ENCODE measurements around the gene CBLB. TPM values are rescaled to one million over a fixed set of nuclear protein-coding genes. Genes with fewer than 3 reads are reported as not detected.

Gene CBLB
- polyA plus RNA-seq, 2 donors: 3.8 to 4.8 TPM

DNA sequence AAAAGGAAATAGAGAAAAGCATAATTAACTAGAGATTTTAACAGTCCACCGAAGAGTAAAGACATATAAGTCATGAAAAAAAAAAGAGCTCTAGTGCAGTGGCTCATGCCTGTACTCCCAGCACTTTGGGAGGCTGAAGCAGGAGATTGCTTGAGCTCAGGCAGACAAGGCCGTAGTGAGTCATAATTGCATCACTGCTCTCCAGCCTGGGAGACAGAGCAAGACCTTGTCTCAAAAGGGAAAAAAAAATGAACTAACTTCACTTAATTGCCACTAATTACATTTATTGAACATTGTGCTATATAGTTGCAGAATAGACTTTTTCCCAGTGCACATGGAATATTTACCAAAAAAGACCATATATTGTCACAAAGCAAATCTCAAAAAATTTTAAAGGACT, 221.8 kb downstream of the CBLB start:
- Histone ChIP-seq H3K4me1 (ENCODE audit: control insufficient read depth in 2 of 2, insufficient read depth in 2 of 2, low read length in 1 of 2) (no peaks in the 10 kb centered on the region), H3K27ac (ENCODE audit: low read depth in 2 of 2, low read length in 1 of 2) (no peak overlapping the region), H3K4me3 (ENCODE audit: low read depth in 1 of 2, low read length in 2 of 2) (no peak overlapping the region), H3K9me3 (ENCODE audit: control insufficient read depth in 2 of 2, insufficient read depth in 1 of 2, low read depth in 1 of 2, low read length in 1 of 2) (no peaks in the 10 kb centered on the region), H3K36me3 (ENCODE audit: control insufficient read depth in 2 of 2, insufficient read depth in 2 of 2, low read length in 1 of 2) (no peaks in the 10 kb centered on the region), H3K27me3 (ENCODE audit: control insufficient read depth in 1 of 2, insufficient read depth in 2 of 2, low read length in 2 of 2) (no peaks in the 10 kb centered on the region)
- WGBS, 2 donors: 68 to 77% methylated on average over 2 of the region's 2 CpGs

- 83 to 85% methylated on average over 2 of the region's 2 CpGs for WGBS, 2 donors
- no peaks in the 10 kb centered on the region for H3K36me3 ChIP-seq (ENCODE audit: control insufficient read depth in 2 of 2, insufficient read depth in 2 of 2, low read length in 1 of 2)
Measured at GRCh38 chr3:105639131-105639530, 229.7 kb downstream of the CBLB start.

GRCh38 chr3:105634708-105635107, 234.1 kb downstream of the CBLB start:
- H3K27ac ChIP-seq (ENCODE audit: low read depth in 2 of 2, low read length in 1 of 2): no peak overlapping the region
- H3K27me3 ChIP-seq (ENCODE audit: control insufficient read depth in 1 of 2, insufficient read depth in 2 of 2, low read length in 2 of 2): no peaks in the 10 kb centered on the region
- no peak overlapping the region for H3K4me3 ChIP-seq (ENCODE audit: low read depth in 1 of 2, low read length in 2 of 2)
- H3K36me3 ChIP-seq (ENCODE audit: control insufficient read depth in 2 of 2, insufficient read depth in 2 of 2, low read length in 1 of 2): no peaks in the 10 kb centered on the region
- no peaks in the 10 kb centered on the region for H3K4me1 ChIP-seq (ENCODE audit: control insufficient read depth in 2 of 2, insufficient read depth in 2 of 2, low read length in 1 of 2)
- no peaks in the 10 kb centered on the region for H3K9me3 ChIP-seq (ENCODE audit: control insufficient read depth in 2 of 2, insufficient read depth in 1 of 2, low read depth in 1 of 2, low read length in 1 of 2)
- WGBS, 2 donors: 84 to 85% methylated on average over 5 of the region's 5 CpGs

More at GRCh38 chr3:105639131-105639530, 229.7 kb downstream of the CBLB start:
- H3K4me1 ChIP-seq (ENCODE audit: control insufficient read depth in 2 of 2, insufficient read depth in 2 of 2, low read length in 1 of 2): no peaks in the 10 kb centered on the region
- H3K9me3 ChIP-seq (ENCODE audit: control insufficient read depth in 2 of 2, insufficient read depth in 1 of 2, low read depth in 1 of 2, low read length in 1 of 2): no peaks in the 10 kb centered on the region
- no peak overlapping the region for H3K4me3 ChIP-seq (ENCODE audit: low read depth in 1 of 2, low read length in 2 of 2)
- no peak overlapping the region for H3K27ac ChIP-seq (ENCODE audit: low read depth in 2 of 2, low read length in 1 of 2)
- H3K27me3 ChIP-seq (ENCODE audit: control insufficient read depth in 1 of 2, insufficient read depth in 2 of 2, low read length in 2 of 2): no peaks in the 10 kb centered on the region

GRCh38 chr3:105629718-105630117, 239.1 kb downstream of the CBLB start:
- Histone ChIP-seq H3K27me3 (ENCODE audit: control insufficient read depth in 1 of 2, insufficient read depth in 2 of 2, low read length in 2 of 2) (no peaks in the 10 kb centered on the region), H3K4me1 (ENCODE audit: control insufficient read depth in 2 of 2, insufficient read depth in 2 of 2, low read length in 1 of 2) (no peaks in the 10 kb centered on the region), H3K36me3 (ENCODE audit: control insufficient read depth in 2 of 2, insufficient read depth in 2 of 2, low read length in 1 of 2) (no peaks in the 10 kb centered on the region)

GRCh38 chr3:105626739-105627138, 242.1 kb downstream of the CBLB start:
- 92 to 96% methylated on average over 5 of the region's 5 CpGs for WGBS, 2 donors
- no peaks in the 10 kb centered on the region for H3K27me3 ChIP-seq (ENCODE audit: control insufficient read depth in 1 of 2, insufficient read depth in 2 of 2, low read length in 2 of 2)
- H3K4me1 ChIP-seq (ENCODE audit: control insufficient read depth in 2 of 2, insufficient read depth in 2 of 2, low read length in 1 of 2): no peaks in the 10 kb centered on the region
- H3K4me3 ChIP-seq (ENCODE audit: low read depth in 1 of 2, low read length in 2 of 2): no peak overlapping the region
- H3K9me3 ChIP-seq (ENCODE audit: control insufficient read depth in 2 of 2, insufficient read depth in 1 of 2, low read depth in 1 of 2, low read length in 1 of 2): no peaks in the 10 kb centered on the region
- H3K36me3 ChIP-seq (ENCODE audit: control insufficient read depth in 2 of 2, insufficient read depth in 2 of 2, low read length in 1 of 2): no peaks in the 10 kb centered on the region
- no peak overlapping the region for H3K27ac ChIP-seq (ENCODE audit: low read depth in 2 of 2, low read length in 1 of 2)

More at GRCh38 chr3:105629718-105630117, 239.1 kb downstream of the CBLB start:
- H3K27ac ChIP-seq (ENCODE audit: low read depth in 2 of 2, low read length in 1 of 2): no peak overlapping the region
- no peak overlapping the region for H3K4me3 ChIP-seq (ENCODE audit: low read depth in 1 of 2, low read length in 2 of 2)
- no peaks in the 10 kb centered on the region for H3K9me3 ChIP-seq (ENCODE audit: control insufficient read depth in 2 of 2, insufficient read depth in 1 of 2, low read depth in 1 of 2, low read length in 1 of 2)

- Histone ChIP-seq H3K4me3 (ENCODE audit: low read depth in 1 of 2, low read length in 2 of 2) (no peak overlapping the region), H3K27me3 (ENCODE audit: control insufficient read depth in 1 of 2, insufficient read depth in 2 of 2, low read length in 2 of 2) (no peaks in the 10 kb centered on the region), H3K36me3 (ENCODE audit: control insufficient read depth in 2 of 2, insufficient read depth in 2 of 2, low read length in 1 of 2) (no peaks in the 10 kb centered on the region), H3K4me1 (ENCODE audit: control insufficient read depth in 2 of 2, insufficient read depth in 2 of 2, low read length in 1 of 2) (no peaks in the 10 kb centered on the region), H3K9me3 (ENCODE audit: control insufficient read depth in 2 of 2, insufficient read depth in 1 of 2, low read depth in 1 of 2, low read length in 1 of 2) (no peaks in the 10 kb centered on the region), H3K27ac (ENCODE audit: low read depth in 2 of 2, low read length in 1 of 2) (no peak overlapping the region)
Measured at GRCh38 chr3:105622169-105622568, 246.6 kb downstream of the CBLB start.

- H3K27ac ChIP-seq (ENCODE audit: low read depth in 2 of 2, low read length in 1 of 2): no peak overlapping the region
- WGBS, 2 donors: 85 to 91% methylated on average over 2 of the region's 2 CpGs
- H3K9me3 ChIP-seq (ENCODE audit: control insufficient read depth in 2 of 2, insufficient read depth in 1 of 2, low read depth in 1 of 2, low read length in 1 of 2): no peaks in the 10 kb centered on the region
- no peaks in the 10 kb centered on the region for H3K36me3 ChIP-seq (ENCODE audit: control insufficient read depth in 2 of 2, insufficient read depth in 2 of 2, low read length in 1 of 2)
- no peaks in the 10 kb centered on the region for H3K27me3 ChIP-seq (ENCODE audit: control insufficient read depth in 1 of 2, insufficient read depth in 2 of 2, low read length in 2 of 2)
- no peak overlapping the region for H3K4me3 ChIP-seq (ENCODE audit: low read depth in 1 of 2, low read length in 2 of 2)
- no peaks in the 10 kb centered on the region for H3K4me1 ChIP-seq (ENCODE audit: control insufficient read depth in 2 of 2, insufficient read depth in 2 of 2, low read length in 1 of 2)
Measured at GRCh38 chr3:105620236-105620635, 248.6 kb downstream of the CBLB start.

DNA sequence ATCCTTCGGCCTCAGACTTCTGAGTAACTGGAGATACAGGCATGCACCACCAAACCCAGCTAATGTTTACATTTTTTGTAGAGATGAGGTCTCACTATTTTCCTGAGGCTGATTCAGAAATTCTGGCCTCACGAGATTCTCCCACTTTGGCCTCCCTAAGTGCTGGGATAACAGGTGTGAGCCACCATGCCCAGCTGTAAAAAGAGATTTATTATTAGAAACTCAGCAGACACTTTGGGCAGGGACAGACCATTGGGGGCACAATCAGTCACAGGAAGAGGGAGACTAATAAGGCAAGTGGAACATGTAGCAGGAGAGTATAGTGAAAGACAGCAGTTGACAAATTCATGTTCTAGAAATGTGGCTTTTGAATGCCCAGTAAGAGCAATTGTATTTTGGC, 249.2 kb downstream of the CBLB start:
- H3K4me1 ChIP-seq (ENCODE audit: control insufficient read depth in 2 of 2, insufficient read depth in 2 of 2, low read length in 1 of 2): no peaks in the 10 kb centered on the region
- H3K27me3 ChIP-seq (ENCODE audit: control insufficient read depth in 1 of 2, insufficient read depth in 2 of 2, low read length in 2 of 2): no peaks in the 10 kb centered on the region
- H3K4me3 ChIP-seq (ENCODE audit: low read depth in 1 of 2, low read length in 2 of 2): no peak overlapping the region
- no peaks in the 10 kb centered on the region for H3K9me3 ChIP-seq (ENCODE audit: control insufficient read depth in 2 of 2, insufficient read depth in 1 of 2, low read depth in 1 of 2, low read length in 1 of 2)
- no peaks in the 10 kb centered on the region for H3K36me3 ChIP-seq (ENCODE audit: control insufficient read depth in 2 of 2, insufficient read depth in 2 of 2, low read length in 1 of 2)
- no peak overlapping the region for H3K27ac ChIP-seq (ENCODE audit: low read depth in 2 of 2, low read length in 1 of 2)
- 88 to 91% methylated on average over 2 of the region's 2 CpGs for WGBS, 2 donors

GRCh38 chr3:105618556-105618955, 250.3 kb downstream of the CBLB start:
- 77 to 83% methylated on average over 5 of the region's 5 CpGs for WGBS, 2 donors
- H3K27ac ChIP-seq (ENCODE audit: low read depth in 2 of 2, low read length in 1 of 2): no peak overlapping the region
- H3K27me3 ChIP-seq (ENCODE audit: control insufficient read depth in 1 of 2, insufficient read depth in 2 of 2, low read length in 2 of 2): no peaks in the 10 kb centered on the region
- no peaks in the 10 kb centered on the region for H3K9me3 ChIP-seq (ENCODE audit: control insufficient read depth in 2 of 2, insufficient read depth in 1 of 2, low read depth in 1 of 2, low read length in 1 of 2)
- no peak overlapping the region for H3K4me3 ChIP-seq (ENCODE audit: low read depth in 1 of 2, low read length in 2 of 2)
- no peaks in the 10 kb centered on the region for H3K4me1 ChIP-seq (ENCODE audit: control insufficient read depth in 2 of 2, insufficient read depth in 2 of 2, low read length in 1 of 2)
- no peaks in the 10 kb centered on the region for H3K36me3 ChIP-seq (ENCODE audit: control insufficient read depth in 2 of 2, insufficient read depth in 2 of 2, low read length in 1 of 2)

- Histone ChIP-seq H3K27me3 (ENCODE audit: control insufficient read depth in 1 of 2, insufficient read depth in 2 of 2, low read length in 2 of 2) (no peaks in the 10 kb centered on the region), H3K9me3 (ENCODE audit: control insufficient read depth in 2 of 2, insufficient read depth in 1 of 2, low read depth in 1 of 2, low read length in 1 of 2) (no peaks in the 10 kb centered on the region), H3K27ac (ENCODE audit: low read depth in 2 of 2, low read length in 1 of 2) (no peak overlapping the region), H3K36me3 (ENCODE audit: control insufficient read depth in 2 of 2, insufficient read depth in 2 of 2, low read length in 1 of 2) (no peaks in the 10 kb centered on the region), H3K4me3 (ENCODE audit: low read depth in 1 of 2, low read length in 2 of 2) (no peak overlapping the region), H3K4me1 (ENCODE audit: control insufficient read depth in 2 of 2, insufficient read depth in 2 of 2, low read length in 1 of 2) (no peaks in the 10 kb centered on the region)
- whole genome bisulfite sequencing, 2 donors: 60 to 69% methylated on average over 5 of the region's 5 CpGs
Measured at GRCh38 chr3:105616374-105617121, 252.3 kb downstream of the CBLB start.

Data from esophagus (tissue), 2 donors.